Panc1 (cell line): ENCODE measurements around the gene COG7. TPM values are rescaled to one million over a fixed set of nuclear protein-coding genes. Genes with fewer than 3 reads are reported as not detected.

Source experiments
- ATAC-seq: fragments of 200-7000 bp; cut with Tn5 transposase; 2 replicates; pipeline ENCODE4 v1.9.1; 2020; ENCODE audit warnings: mild to moderate bottlenecking, moderate library complexity
- BruUV-seq: library from RNA; stranded (reverse); fragments of 400-500 nt; replicated peaks from 2 replicates; lab custom pipeline; 2021; lab: Mats Ljungman, UMichigan
- CTCF ChIA-PET: fragments of 300-600 bp; sonication (Branson Sonifier 250); formaldehyde crosslinking; loops from one replicate; lab custom pipeline; 2022; ENCODE audit warnings: antibody characterized with exemption; lab: Charles Lee
- POLR2A ChIA-PET: fragments of 300-600 bp; sonication (Branson Sonifier 250); formaldehyde crosslinking; loops from one replicate; lab custom pipeline; 2022; ENCODE audit warnings: antibody characterized with exemption; lab: Charles Lee
- DNase-seq: peaks from one replicate; pipeline ENCODE4 v3.0.0-alpha.2; 2010; ENCODE audit warnings: low read depth, low spot score
- H3K27ac ChIP-seq: 2 replicates; pipeline ENCODE4 v1.5.1; 2011; ENCODE audit warnings: mild to moderate bottlenecking, low read length, inconsistent platforms
- H3K27me3 ChIP-seq: fragments of 200-500 bp; sonication (Bioruptor generic); 2 replicates; pipeline ENCODE4 v1.6.0; 2014; ENCODE audit warnings: low read length, inconsistent platforms; ENCODE audit not compliant: control insufficient read depth, insufficient read depth
- H3K36me3 ChIP-seq: fragments of 200-500 bp; sonication (Bioruptor generic); 2 replicates; pipeline ENCODE4 v1.5.1; 2014; ENCODE audit warnings: inconsistent platforms, mild to moderate bottlenecking, low read length, moderate library complexity; ENCODE audit not compliant: control insufficient read depth, insufficient read depth
- H3K4me1 ChIP-seq: 2 replicates; pipeline ENCODE4 v1.5.1; 2011; ENCODE audit warnings: inconsistent platforms, mild to moderate bottlenecking, low read length, moderate library complexity; ENCODE audit not compliant: control insufficient read depth, insufficient read depth
- H3K4me3 ChIP-seq, 2 experiments: 2 replicates each; pipeline ENCODE4 v1.5.1; 2011 to 2012; ENCODE audit warnings: low read depth in 2 of 2, low read length in 2 of 2, mild to moderate bottlenecking in 2 of 2, inconsistent platforms in 1 of 2, moderate library complexity in 1 of 2
- H3K9me3 ChIP-seq: fragments of 200-500 bp; sonication (Bioruptor generic); 2 replicates; pipeline ENCODE4 v1.5.1; 2014; ENCODE audit warnings: low read depth, mild to moderate bottlenecking, inconsistent platforms, low read length, moderate library complexity; ENCODE audit not compliant: control insufficient read depth, insufficient read depth
- POLR2AphosphoS5 ChIP-seq: IDR thresholded peaks from 2 replicates; pipeline ENCODE4 v1.6.1; 2012; ENCODE audit warnings: mild to moderate bottlenecking, low read depth, low read length, moderate library complexity
- SIN3A ChIP-seq: IDR thresholded peaks from 2 replicates; pipeline ENCODE4 v1.6.1; 2012; ENCODE audit warnings: low read depth, mild to moderate bottlenecking, low read length, moderate library complexity, borderline replicate concordance; ENCODE audit not compliant: insufficient read depth
- TCF7L2 ChIP-seq: IDR thresholded peaks from 2 replicates; pipeline ENCODE4 v1.6.1; 2011; ENCODE audit warnings: mild to moderate bottlenecking, low read depth, low read length, inconsistent platforms
- in situ Hi-C: cut with HindIII; loops from 2 replicates; pipeline ENCODE4 v1.10.0; 2016; ENCODE audit warnings: low sequenced_read_pairs, low pct_unique_long_range_greater_than_20kb
- intact Hi-C: fragments of 100-400 bp; cut with micrococcal nuclease; formaldehyde crosslinking; loops from one replicate; pipeline ENCODE4 v1.10.0; 2022; ENCODE audit not compliant: unreplicated experiment
- total RNA-seq: library from RNA; stranded (reverse); gene quantifications from one replicate; pipeline ENCODE4 v1.2.1, GENCODE V29; 2021; ENCODE audit not compliant: unreplicated experiment
- TF ChIP-seq, protein P1 (sequence below), 2 experiments: IDR thresholded peaks; 2 replicates each; pipeline ENCODE4 v1.6.1; 2011 to 2012; ENCODE audit warnings: low read depth in 2 of 2, control low read depth in 1 of 2, low read length in 1 of 2, mild to moderate bottlenecking in 1 of 2, moderate library complexity in 1 of 2; ENCODE audit not compliant: insufficient read depth in 1 of 2
- TF ChIP-seq, protein P2 (sequence below): fragments of 450-650 bp; IDR thresholded peaks from 2 replicates; pipeline ENCODE4 v1.5.1; 2017; ENCODE audit warnings: mild to moderate bottlenecking

COG7 gene
- total RNA-seq, 1 experiment from 2014 or later: 25.3 TPM

DNA sequence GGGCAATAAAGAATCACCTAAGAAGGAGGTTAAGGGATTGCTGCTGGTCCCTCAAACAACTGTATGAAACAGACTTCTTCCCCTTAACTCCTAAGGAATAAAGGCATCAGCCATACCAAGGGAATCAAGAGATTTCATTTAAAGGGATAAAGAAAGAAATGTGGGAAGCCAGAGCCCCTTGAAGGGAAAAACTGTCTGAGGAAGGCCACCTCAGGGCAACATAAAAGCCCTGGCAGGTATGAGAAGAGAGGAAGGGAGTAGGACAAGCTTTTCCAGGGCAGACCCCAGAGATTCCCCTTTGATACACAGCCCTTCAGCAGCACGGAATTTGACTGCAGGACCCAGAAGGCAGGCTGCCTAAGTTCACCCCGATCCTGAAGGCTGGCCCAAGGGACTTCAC lies 43.5 kb downstream of the COG7 start:
- Histone ChIP-seq H3K9me3 (no peaks in the 10 kb centered on the region), H3K4me1 (peaks cover 31% of the 10 kb centered on the region), H3K27me3 (no peaks in the 10 kb centered on the region), H3K27ac (peak overlapping the region; percentile 73), H3K4me3 (no peak overlapping the region), H3K36me3 (peaks cover 6% of the 10 kb centered on the region)
- no peak for TF ChIP-seq SIN3A
- no peak for TF ChIP-seq TCF7L2
- TF ChIP-seq POLR2AphosphoS5: no peak
- TF ChIP-seq, protein P1, sequence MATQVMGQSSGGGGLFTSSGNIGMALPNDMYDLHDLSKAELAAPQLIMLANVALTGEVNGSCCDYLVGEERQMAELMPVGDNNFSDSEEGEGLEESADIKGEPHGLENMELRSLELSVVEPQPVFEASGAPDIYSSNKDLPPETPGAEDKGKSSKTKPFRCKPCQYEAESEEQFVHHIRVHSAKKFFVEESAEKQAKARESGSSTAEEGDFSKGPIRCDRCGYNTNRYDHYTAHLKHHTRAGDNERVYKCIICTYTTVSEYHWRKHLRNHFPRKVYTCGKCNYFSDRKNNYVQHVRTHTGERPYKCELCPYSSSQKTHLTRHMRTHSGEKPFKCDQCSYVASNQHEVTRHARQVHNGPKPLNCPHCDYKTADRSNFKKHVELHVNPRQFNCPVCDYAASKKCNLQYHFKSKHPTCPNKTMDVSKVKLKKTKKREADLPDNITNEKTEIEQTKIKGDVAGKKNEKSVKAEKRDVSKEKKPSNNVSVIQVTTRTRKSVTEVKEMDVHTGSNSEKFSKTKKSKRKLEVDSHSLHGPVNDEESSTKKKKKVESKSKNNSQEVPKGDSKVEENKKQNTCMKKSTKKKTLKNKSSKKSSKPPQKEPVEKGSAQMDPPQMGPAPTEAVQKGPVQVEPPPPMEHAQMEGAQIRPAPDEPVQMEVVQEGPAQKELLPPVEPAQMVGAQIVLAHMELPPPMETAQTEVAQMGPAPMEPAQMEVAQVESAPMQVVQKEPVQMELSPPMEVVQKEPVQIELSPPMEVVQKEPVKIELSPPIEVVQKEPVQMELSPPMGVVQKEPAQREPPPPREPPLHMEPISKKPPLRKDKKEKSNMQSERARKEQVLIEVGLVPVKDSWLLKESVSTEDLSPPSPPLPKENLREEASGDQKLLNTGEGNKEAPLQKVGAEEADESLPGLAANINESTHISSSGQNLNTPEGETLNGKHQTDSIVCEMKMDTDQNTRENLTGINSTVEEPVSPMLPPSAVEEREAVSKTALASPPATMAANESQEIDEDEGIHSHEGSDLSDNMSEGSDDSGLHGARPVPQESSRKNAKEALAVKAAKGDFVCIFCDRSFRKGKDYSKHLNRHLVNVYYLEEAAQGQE (IDR thresholded peaks at IDR 0.05; ENCODE audit: insufficient read depth in 1 of 2, low read depth in 2 of 2, low read length in 1 of 2): no peak
- TF ChIP-seq, protein P2, sequence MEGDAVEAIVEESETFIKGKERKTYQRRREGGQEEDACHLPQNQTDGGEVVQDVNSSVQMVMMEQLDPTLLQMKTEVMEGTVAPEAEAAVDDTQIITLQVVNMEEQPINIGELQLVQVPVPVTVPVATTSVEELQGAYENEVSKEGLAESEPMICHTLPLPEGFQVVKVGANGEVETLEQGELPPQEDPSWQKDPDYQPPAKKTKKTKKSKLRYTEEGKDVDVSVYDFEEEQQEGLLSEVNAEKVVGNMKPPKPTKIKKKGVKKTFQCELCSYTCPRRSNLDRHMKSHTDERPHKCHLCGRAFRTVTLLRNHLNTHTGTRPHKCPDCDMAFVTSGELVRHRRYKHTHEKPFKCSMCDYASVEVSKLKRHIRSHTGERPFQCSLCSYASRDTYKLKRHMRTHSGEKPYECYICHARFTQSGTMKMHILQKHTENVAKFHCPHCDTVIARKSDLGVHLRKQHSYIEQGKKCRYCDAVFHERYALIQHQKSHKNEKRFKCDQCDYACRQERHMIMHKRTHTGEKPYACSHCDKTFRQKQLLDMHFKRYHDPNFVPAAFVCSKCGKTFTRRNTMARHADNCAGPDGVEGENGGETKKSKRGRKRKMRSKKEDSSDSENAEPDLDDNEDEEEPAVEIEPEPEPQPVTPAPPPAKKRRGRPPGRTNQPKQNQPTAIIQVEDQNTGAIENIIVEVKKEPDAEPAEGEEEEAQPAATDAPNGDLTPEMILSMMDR: no peak
- in situ Hi-C loops: no loop called here
- BruUV-seq: no TSS peak
- ChIA-PET CTCF (interaction anchor here (0.6 kb wide), 1 partner anchor 14 kb away, joined by 5 read pairs; no protein-coding TSS in a partner anchor), POLR2A (no interaction called here)
- ATAC-seq (no peak), DNase-seq (no peak)
- intact Hi-C loops: no loop called here

DNA sequence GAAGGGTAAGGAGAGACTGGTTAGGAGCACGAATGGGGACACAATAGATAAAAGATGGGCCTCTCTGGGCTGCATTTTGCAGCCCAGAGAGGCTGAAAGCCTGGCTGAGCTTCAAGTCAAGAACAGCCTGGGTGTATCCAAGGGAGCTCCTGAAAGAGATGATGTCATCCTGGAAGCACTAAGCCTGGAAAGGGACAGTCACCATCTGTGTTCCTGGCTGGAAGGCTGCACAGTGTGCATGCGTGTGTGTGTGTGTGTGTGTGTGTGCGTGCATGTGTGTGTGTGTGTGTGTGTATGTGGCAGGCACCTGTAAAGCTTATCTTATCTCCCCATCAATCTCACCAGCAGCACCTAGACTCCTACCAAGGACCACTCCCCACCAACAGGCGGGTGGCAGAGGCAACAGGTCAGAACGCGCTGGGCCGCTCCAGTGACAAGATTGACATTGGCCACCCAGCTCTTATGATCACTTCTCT lies 44.1 kb downstream of the COG7 start:
- peaks cover 33% of the 10 kb centered on the region for H3K4me1 ChIP-seq
- in situ Hi-C loops (no loop called here), intact Hi-C loops (no loop called here)
- peaks cover 6% of the 10 kb centered on the region for H3K36me3 ChIP-seq
- no TSS peak for BruUV-seq
- DNase-seq: no peak
- ATAC-seq: peak; percentile 73; the same call in 1 of the 2 replicates
- H3K9me3 ChIP-seq: no peaks in the 10 kb centered on the region
- TF ChIP-seq, protein P2: no peak
- TF ChIP-seq, protein P1 (IDR thresholded peaks at IDR 0.05; ENCODE audit: insufficient read depth in 1 of 2, low read depth in 2 of 2, low read length in 1 of 2): no peak
- H3K27ac ChIP-seq: peak overlapping the region; percentile 73; the same call in 1 of the 2 replicates
- CTCF ChIA-PET: interaction anchor here (0.6 to 0.7 kb wide), 4 partner anchors 14 to 323 kb away, joined by 3 to 7 read pairs (median 4); no protein-coding TSS in a partner anchor
- no peaks in the 10 kb centered on the region for H3K27me3 ChIP-seq
- POLR2A ChIA-PET: interaction anchor here (0.6 kb wide), 1 partner anchor 95 kb away, joined by 3 read pairs; no protein-coding TSS in a partner anchor
- no peak overlapping the region for H3K4me3 ChIP-seq
